Fibroblast of villous mesenchyme (primary cell): ENCODE results near the gene TTLL9. TPM values are rescaled to one million over a fixed set of nuclear protein-coding genes. Genes with fewer than 3 reads are reported as not detected.

Source experiments
- DNase-seq: peaks from one replicate; pipeline ENCODE4 v3.0.0-alpha.2; 2010; ENCODE audit warnings: low read depth
- H3K4me3 ChIP-seq: 2 replicates; pipeline ENCODE4 v1.5.1; 2011; ENCODE audit warnings: low read depth, mild to moderate bottlenecking, low read length
- total RNA-seq: library from RNA; depleted of rRNA; stranded (reverse); fragments of >200 nt; gene quantifications from 2 replicates; pipeline ENCODE4 v1.2.3, GENCODE V29; 2012
- TF ChIP-seq, protein P1 (sequence below): IDR thresholded peaks from 2 replicates; pipeline ENCODE4 v1.5.1; 2012; ENCODE audit warnings: low read depth, mild to moderate bottlenecking, low read length; ENCODE audit not compliant: insufficient read depth

TTLL9 gene
- total RNA-seq, 1 donor = not detected

DNA sequence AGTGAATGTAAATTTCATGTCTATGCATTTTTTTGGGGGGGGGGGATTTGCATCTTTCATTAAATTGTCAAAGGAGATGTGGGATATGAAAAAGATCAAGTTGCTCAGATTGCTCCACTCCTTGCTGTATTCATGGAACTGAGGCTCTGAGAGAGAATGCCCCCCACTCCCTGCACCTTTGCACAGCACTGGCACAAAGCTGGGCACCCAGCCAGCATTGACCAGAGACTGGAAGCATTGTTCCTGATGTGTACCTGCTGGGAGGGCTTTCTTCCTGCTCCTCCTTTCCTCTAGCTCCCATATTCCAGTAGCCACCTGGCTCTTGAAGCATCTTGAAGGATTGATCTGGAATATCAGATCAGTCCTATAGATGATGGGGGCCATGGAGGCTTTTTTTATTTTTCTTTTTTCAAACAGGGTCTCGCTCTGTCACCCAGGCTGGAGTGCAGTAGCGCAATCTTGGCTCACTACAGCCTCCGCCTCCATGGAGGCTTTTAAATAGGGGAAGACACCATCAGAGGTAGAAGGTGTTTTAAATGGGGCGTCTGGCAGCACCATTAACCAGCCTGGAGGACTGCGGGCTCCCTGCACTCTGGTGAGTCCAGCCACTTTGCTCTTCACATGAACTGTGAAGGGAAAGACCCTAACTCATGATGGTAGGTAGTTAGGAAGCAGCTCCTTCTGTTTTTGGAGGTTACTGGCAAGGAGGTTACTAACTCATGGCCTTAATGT, 11.0 kb upstream of the TTLL9 start:
- no peak overlapping the region for H3K4me3 ChIP-seq
- DNase-seq = no peak
- TF ChIP-seq, protein P1, sequence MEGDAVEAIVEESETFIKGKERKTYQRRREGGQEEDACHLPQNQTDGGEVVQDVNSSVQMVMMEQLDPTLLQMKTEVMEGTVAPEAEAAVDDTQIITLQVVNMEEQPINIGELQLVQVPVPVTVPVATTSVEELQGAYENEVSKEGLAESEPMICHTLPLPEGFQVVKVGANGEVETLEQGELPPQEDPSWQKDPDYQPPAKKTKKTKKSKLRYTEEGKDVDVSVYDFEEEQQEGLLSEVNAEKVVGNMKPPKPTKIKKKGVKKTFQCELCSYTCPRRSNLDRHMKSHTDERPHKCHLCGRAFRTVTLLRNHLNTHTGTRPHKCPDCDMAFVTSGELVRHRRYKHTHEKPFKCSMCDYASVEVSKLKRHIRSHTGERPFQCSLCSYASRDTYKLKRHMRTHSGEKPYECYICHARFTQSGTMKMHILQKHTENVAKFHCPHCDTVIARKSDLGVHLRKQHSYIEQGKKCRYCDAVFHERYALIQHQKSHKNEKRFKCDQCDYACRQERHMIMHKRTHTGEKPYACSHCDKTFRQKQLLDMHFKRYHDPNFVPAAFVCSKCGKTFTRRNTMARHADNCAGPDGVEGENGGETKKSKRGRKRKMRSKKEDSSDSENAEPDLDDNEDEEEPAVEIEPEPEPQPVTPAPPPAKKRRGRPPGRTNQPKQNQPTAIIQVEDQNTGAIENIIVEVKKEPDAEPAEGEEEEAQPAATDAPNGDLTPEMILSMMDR = no peak

DNA sequence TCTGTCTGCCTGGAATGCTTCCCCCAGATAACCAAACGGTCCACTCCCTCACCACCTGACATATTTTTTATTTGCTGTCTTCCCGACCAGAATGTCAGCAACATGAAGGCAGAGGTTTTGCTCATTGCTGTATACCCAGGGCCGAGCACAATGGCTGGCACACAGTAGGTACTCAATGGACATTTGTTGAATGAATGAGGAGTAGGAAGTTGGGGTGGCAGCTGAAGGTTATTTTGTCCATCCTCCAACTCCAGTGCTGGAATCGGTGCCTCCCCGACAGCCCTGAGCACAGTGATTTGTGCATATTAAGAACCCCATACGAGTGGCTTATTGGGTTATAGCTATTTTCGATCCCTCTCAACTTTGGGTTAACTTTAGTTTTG, 10.4 kb upstream of the TTLL9 start:
- TF ChIP-seq, protein P1 = no peak

DNA sequence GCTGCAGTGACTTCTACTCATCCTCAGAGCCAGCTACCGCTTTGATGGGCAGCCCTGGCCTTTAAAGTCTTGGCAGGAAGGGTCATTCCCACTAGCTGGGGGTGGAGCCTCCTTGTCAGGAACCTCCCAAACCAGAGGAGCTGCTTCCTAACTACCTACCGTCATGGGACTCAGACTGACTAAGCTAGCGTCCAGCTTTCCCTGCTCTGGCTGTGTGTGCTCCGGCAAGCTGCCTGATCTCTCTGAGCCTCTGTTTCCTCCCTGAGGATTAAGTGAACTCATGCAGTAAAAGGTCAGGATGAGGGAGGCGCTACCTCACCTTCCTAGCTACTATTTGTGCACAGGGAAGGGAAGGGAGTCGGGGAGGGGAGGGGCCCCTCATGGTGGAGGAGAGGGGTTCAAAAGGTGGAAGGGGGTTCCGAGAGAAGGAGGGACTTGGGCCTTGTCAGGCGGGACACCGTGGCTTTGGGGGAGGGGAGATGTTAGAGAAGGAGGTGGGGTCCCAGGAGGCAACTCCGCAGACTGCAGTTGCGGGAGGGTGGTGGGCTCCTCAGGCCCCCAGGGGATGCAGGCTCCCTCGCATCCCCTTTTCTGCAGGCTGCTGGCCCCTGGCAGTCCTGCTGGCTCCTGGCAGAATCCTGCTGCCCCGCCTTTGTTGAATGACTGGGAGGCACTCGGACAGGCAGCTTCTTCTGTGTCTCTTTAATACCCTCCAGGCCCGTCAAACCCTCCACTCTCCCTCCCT, 9.9 kb upstream of the TTLL9 start:
- peak overlapping the region; percentile 62 for H3K4me3 ChIP-seq
- peak; percentile 32 for DNase-seq
- TF ChIP-seq, protein P1 = no peak

More for the DNA sequence above, 10.4 kb upstream of the TTLL9 start:
- DNase-seq = no peak
- no peak overlapping the region for H3K4me3 ChIP-seq

DNA sequence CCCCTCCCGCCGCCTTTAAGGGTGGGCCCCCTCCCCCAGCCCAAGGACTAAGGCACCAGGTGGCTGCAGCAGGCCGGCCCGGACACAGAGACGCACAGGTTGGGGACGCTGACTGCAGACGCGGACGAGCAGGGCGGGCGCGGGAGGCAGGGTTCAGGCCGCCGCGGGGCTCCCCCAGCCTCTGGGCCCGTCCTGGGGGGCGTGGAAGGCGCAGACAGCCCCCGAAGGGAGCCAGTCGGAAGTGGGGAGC, 9.4 kb upstream of the TTLL9 start:
- peak overlapping the region; percentile 62 for H3K4me3 ChIP-seq
- DNase-seq = no peak

DNA sequence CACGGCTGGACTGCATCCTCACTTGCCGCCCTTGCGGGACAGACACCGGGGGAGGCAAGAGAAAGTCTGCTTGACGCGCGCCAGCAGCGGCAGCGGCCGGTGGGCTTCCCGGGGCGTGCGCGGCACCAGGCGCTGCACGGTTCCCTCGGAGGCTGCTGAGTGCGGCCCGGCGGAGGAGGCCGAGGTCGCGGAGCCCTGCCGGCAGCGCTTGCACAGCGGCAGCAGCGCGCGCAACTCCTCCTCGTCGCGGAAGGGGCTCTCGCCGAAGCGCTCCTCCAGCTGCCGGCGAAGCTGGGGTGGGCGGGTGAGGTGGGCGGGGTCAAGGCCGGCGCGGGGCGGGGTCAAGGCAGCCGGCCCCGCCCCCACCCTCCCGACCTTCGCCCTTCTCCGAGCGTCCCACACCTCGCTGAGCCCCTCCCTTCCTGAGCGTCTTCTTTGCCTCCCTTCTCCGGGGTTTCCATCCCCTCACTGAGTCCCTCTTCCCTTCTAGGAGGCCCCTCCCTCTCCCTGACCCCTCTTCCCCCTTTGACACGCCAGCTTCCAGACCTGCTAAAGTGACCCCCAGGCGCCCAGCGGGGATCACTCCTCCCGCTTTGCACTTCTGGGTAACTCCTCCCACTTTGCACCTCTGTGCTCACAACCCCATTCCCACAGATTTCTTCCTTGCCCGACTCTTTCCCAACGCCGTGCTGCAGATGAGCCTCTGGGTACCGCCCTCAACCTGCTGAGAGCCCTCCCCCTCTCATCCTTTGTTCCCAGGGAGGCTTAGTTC, 8.9 kb upstream of the TTLL9 start:
- peak; percentile 55 for DNase-seq
- H3K4me3 ChIP-seq = peak overlapping the region; percentile 62
- TF ChIP-seq, protein P1 = no peak

More for the DNA sequence above, 9.4 kb upstream of the TTLL9 start:
- TF ChIP-seq, protein P1 = no peak

DNA sequence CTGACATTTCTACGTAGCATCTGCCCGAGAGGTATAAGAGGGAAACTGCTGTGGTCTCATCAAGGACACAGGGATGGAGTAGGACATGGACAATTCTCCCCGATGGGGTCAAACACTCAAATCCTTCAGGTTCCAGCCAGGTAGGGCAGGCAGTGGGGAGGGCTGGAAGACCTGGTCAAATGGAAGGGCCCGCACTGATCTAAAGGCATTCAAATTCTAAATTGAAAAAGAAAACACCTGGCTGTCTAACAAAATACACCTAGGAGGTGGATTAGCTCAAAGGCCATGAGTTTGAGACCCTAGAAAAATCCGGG, 8.3 kb upstream of the TTLL9 start:
- DNase-seq = no peak
- TF ChIP-seq, protein P1 = no peak
- H3K4me3 ChIP-seq = no peak overlapping the region
